Prostate gland (tissue), 1 donor: Measurements from ENCODE around the gene SOWAHB.

Source experiments
- POLR2A ChIP-seq: fragments of 450-650 bp; IDR thresholded peaks from one replicate; pipeline ENCODE4 v1.6.1; 2016; ENCODE audit warnings: antibody characterized with exemption, mild to moderate bottlenecking
- POLR2AphosphoS5 ChIP-seq: sonication (generic); formaldehyde crosslinking; IDR thresholded peaks from one replicate; pipeline ENCODE4 v1.6.1; 2017; ENCODE audit warnings: antibody characterized with exemption

- no peak for TF ChIP-seq POLR2AphosphoS5
- TF ChIP-seq POLR2A = no peak
Observed at GRCh38 chr4:76886214-76886613, 11.7 kb downstream of the SOWAHB start.
